MM.1S (cell line): ENCODE measurements around the gene ACOT12.

Source experiments
- CTCF ChIP-seq: fragments of 300-600 bp; sonication (generic); IDR thresholded peaks from 2 replicates; pipeline ENCODE4 v1.5.1; 2016; ENCODE audit warnings: antibody characterized with exemption, low read length, mixed read lengths
- EZH2 ChIP-seq: fragments of 300-600 bp; sonication (generic); optimal IDR thresholded peaks from 2 replicates; pipeline ENCODE3; 2017; ENCODE audit warnings: low read depth, mild to moderate bottlenecking, antibody characterized with exemption, low read length, mixed read lengths
- EZH2phosphoT487 ChIP-seq: fragments of 300-600 bp; sonication (generic); IDR thresholded peaks from 2 replicates; pipeline ENCODE4 v1.6.1; 2018; ENCODE audit warnings: antibody characterized with exemption, low read length

GRCh38 chr5:81344736-81345135 lies 49.2 kb downstream of the ACOT12 start:
- TF ChIP-seq CTCF, result no peak
- TF ChIP-seq EZH2, result no peak
- no peak for TF ChIP-seq EZH2phosphoT487
